Heart right ventricle (tissue), 16 donors: ENCODE results near the gene ANP32A. TPM values are rescaled to one million over a fixed set of nuclear protein-coding genes. Genes with fewer than 3 reads are reported as not detected.

Experiments
- ATAC-seq, 8 donors: fragments of 200-7000 bp; cut with Tn5 transposase; one replicate each; pipeline ENCODE4 v1.9.1; 2020; ENCODE audit warnings: mild to moderate bottlenecking in 8 of 8, moderate library complexity in 8 of 8, moderate number of reproducible peaks in 1 of 8
- DNase-seq, 2 donors: peaks; one replicate each; pipeline ENCODE4 v3.0.0-alpha.2; 2020
- H3K27ac ChIP-seq, 10 donors: fragments of 200-600 bp; sonication (generic) in 2 of 10; one replicate each; pipeline versions ENCODE4 v1.5.0 to v1.8.0; 2020 to 2022; ENCODE audit warnings: mild to moderate bottlenecking in 3 of 10
- H3K27me3 ChIP-seq, 7 donors: fragments of 200-600 bp; one replicate each; pipeline ENCODE4 v1.8.0; 2021 to 2022; ENCODE audit warnings: mild to moderate bottlenecking in 2 of 7
- H3K36me3 ChIP-seq, 9 donors: fragments of 200-600 bp; sonication (generic) in 1 of 9; one replicate each; pipeline versions ENCODE4 v1.5.0 to v1.8.0; 2020 to 2022; ENCODE audit warnings: mild to moderate bottlenecking in 2 of 9
- H3K4me1 ChIP-seq, 9 donors: fragments of 200-600 bp; sonication (generic) in 1 of 9; one replicate each; pipeline versions ENCODE4 v1.5.0 to v1.8.0; 2020 to 2022; ENCODE audit warnings: mild to moderate bottlenecking in 4 of 9
- H3K4me3 ChIP-seq, 10 donors: fragments of 200-600 bp; sonication (generic) in 2 of 10; one replicate each; pipeline versions ENCODE4 v1.5.0 to v1.8.0; 2020 to 2022; ENCODE audit warnings: mild to moderate bottlenecking in 7 of 10, moderate library complexity in 2 of 10
- H3K9me3 ChIP-seq, 11 donors: fragments of 200-600 bp in 10 of 11; sonication (generic) in 2 of 11; one replicate each; pipeline versions ENCODE4 v1.5.0 to v1.8.0; 2013 to 2022; ENCODE audit warnings: mild to moderate bottlenecking in 2 of 11, control low read depth in 1 of 11, moderate library complexity in 1 of 11
- CTCF ChIP-seq, 9 donors: fragments of 200-600 bp; sonication (generic) in 2 of 9; IDR thresholded peaks; one replicate each; pipeline versions ENCODE4 v1.5.0 to v1.8.0; 2021 to 2022; ENCODE audit warnings: antibody characterized with exemption in 9 of 9, mild to moderate bottlenecking in 5 of 9, moderate library complexity in 1 of 9
- WGBS, 2 donors: extraction: QIAGEN DNeasy Blood & Tissue Kit; methylation state at CpG; one replicate each; pipeline ENCODE4 v1.1.7; 2013; ENCODE audit warnings: inconsistent platforms in 1 of 2; 5-methylcytosine and 5-hydroxymethylcytosine counted together
- intact Hi-C, 10 donors: fragments of 100-400 bp; cut with DNase I; formaldehyde crosslinking; loops; one replicate each; pipeline versions ENCODE4 v1.11.1 to v1.14.2; 2022
- polyA plus RNA-seq, 2 donors: library from polyadenylated mRNA; stranded (reverse); fragments of 200-250 nt; gene quantifications; one replicate each; pipeline ENCODE4 v1.2.3, GENCODE V29; 2013
- total RNA-seq, 10 donors: library from RNA; stranded (reverse); fragmentation: NEBNext Ultra II Directional in 3 of 10; extraction: Animal tissue kit (Norgen Biotek cat#: 25700) in 3 of 10; gene quantifications; one replicate each; pipeline versions ENCODE4 v1.2.1 to v1.2.4, GENCODE V29; 2021 to 2023
- donor health status: Arrhythmogenic right ventricular cardiomyopathy.
- donor health status: ischemic (EF 13 %, LVEDD 7.1; RV severe dilation, severe dysfunction).
- donor health status: healthy with polysubstance abuse.
- donor health status: DM: no; HTN: yes; CAD: no.
- donor health status: DM: no; HTN: no; CAD: no.
- donor health status: ischemic (EF 25% LVEDD 6.9; RV normal size, moderate dysfunction).
- donor health status: ischemic (EF 25% LVEDD 5.7; RV mildly dilated, moderate dysfunction).
- donor health status: healthy.
- donor health status: DM: yes; HTN: yes; CAD: no.
- donor health status: Ischemic cardiomyopathy.
- donor health status: ischemic (EF 35%, LVEDD 5.7; RV mildly dilated, moderate dysfunction).
- donor health status: nonischemic (EF 11% LVEDD 7.7; RV severe dilation, severe dysfunction).
- donor health status: DM: yes; HTN: yes; CAD: no.
- donor health status: PGD.
- donor health status: ischemic (EF 29% LVEDD 5.4; RV normal size, mild dysfunction).
- donor health status: nonischemic (EF 23%, LVEDD 6.1; RV moderate dilation, normal function).

The ANP32A gene
- total and polyA plus RNA-seq, 12 donors = 87.3 to 201 (median 146) TPM

- ATAC-seq (no peak), DNase-seq (no peak)
- 56 to 61% methylated on average over 4 of the region's 4 CpGs for WGBS, 2 donors
- no peaks in the 10 kb centered on the region for H3K9me3 ChIP-seq
- intact Hi-C loops = loop anchor here in 4 of 10 donors (2.0 kb wide), 3 partner anchors 22 to 26 kb away; partner anchors contain the start of gene ANP32A (in 1 of the 4)
- peak overlapping the region in 1 of 10 donors; percentile 13 for H3K4me3 ChIP-seq
- no peaks in the 10 kb centered on the region for H3K27me3 ChIP-seq
- TF ChIP-seq CTCF (IDR thresholded peaks at IDR 0.05) = no peak
- peaks cover 61 to 100% (median 98%) of the 10 kb centered on the region in 9 donors for H3K4me1 ChIP-seq
- H3K27ac ChIP-seq = peak overlapping the region; percentile 65 to 91 (median 78)
- no peaks in the 10 kb centered on the region for H3K36me3 ChIP-seq
Measured at GRCh38 chr15:68794307-68794706, 26.4 kb downstream of the ANP32A start.

GRCh38 chr15:68793776-68794175 is 26.9 kb downstream of the ANP32A start:
- H3K4me3 ChIP-seq = no peak overlapping the region
- no peaks in the 10 kb centered on the region for H3K9me3 ChIP-seq
- H3K36me3 ChIP-seq = no peaks in the 10 kb centered on the region
- WGBS, 2 donors = 34 to 49% methylated on average over 6 of the region's 6 CpGs
- H3K27me3 ChIP-seq = no peaks in the 10 kb centered on the region
- DNase-seq (no peak), ATAC-seq (no peak)
- intact Hi-C loops = loop anchor here in 4 of 10 donors (2.0 kb wide), 3 partner anchors 23 to 27 kb away; partner anchors contain the start of gene ANP32A (in 1 of the 4)
- TF ChIP-seq CTCF (IDR thresholded peaks at IDR 0.05) = no peak
- peaks cover 65 to 100% (median 100%) of the 10 kb centered on the region in 9 donors for H3K4me1 ChIP-seq
- H3K27ac ChIP-seq = peak overlapping the region; percentile 43 to 91 (median 78)

GRCh38 chr15:68792901-68793766 is 27.6 kb downstream of the ANP32A start:
- DNase-seq = peak in 1 of 2 donors; percentile 37
- intact Hi-C loops = no loop called here

More at GRCh38 chr15:68792901-68793766, 27.6 kb downstream of the ANP32A start:
- Histone ChIP-seq H3K36me3 (no peaks in the 10 kb centered on the region), H3K9me3 (no peaks in the 10 kb centered on the region), H3K4me3 (no peak overlapping the region), H3K27ac (peak overlapping the region; percentile 43 to 91 (median 78)), H3K4me1 (peaks cover 66 to 100% (median 100%) of the 10 kb centered on the region in 9 donors), H3K27me3 (no peaks in the 10 kb centered on the region)
- 50 to 52% methylated on average over 14 of the region's 14 CpGs for WGBS, 2 donors
- ATAC-seq = peak in 2 of 8 donors; percentile 4 to 5
- no peak for TF ChIP-seq CTCF (IDR thresholded peaks at IDR 0.05)
